ENCODE measurements around the gene SETBP1.

The SETBP1 gene

DNA sequence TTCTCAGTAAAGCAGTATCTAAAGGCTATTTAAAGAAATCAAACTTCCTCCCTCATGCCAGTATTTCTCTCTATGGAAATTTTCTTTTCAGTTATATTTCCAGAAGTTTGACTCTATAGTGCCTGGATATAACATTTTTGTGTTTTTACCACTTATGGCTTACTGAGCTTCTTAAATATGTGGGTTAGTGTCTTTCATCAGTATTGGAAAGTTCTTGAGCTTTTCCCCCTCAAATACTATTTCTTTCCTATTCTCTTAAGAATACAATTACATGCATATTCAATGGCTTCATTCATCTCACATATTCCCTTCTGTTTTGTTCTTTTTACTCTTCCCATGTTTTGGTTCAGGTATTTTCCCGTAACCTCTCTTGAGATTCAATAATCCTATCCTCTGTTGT is 432.0 kb downstream of the SETBP1 start:
- DNase-seq (ENCODE audit: low spot score) = no peak

DNA sequence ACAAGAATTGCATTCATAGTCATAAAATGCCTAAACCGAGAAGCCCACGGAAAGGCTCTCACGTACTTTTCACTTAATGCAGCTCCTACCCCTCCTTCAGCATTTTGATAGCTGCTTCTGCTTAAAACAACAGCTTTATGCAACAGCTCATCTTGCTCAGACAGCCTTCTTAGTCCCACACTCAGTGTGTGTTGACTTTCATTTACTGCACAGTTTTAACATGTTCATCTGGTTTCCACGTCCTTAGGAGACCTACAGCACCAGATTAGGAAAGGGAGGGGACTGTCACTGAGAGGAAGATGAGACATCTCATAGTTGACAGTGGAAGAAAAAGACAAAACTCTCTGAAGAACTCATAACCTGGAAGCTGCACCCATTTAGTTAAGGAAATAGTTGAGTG is 435.4 kb downstream of the SETBP1 start:
- DNase-seq (ENCODE audit: low spot score) = no peak
